Endothelial cell of umbilical vein (primary cell): ENCODE measurements around the gene CEP164.

Experiments used
- CTCF ChIP-seq, 2 donors: IDR thresholded peaks; 1 replicate in 1 of 2; 2 replicates in 1 of 2; pipeline ENCODE4 v1.5.1; 2011; ENCODE audit warnings: low read length in 2 of 2, mild to moderate bottlenecking in 2 of 2, moderate library complexity in 2 of 2, control low read depth in 1 of 2, inconsistent platforms in 1 of 2, low read depth in 1 of 2; ENCODE audit not compliant: insufficient read depth in 1 of 2; ENCODE audit errors: extremely low read depth in 1 of 2
- EZH2 ChIP-seq: IDR thresholded peaks from 2 replicates; pipeline ENCODE4 v1.6.1; 2012; ENCODE audit warnings: borderline replicate concordance, low read depth, mild to moderate bottlenecking, moderate library complexity, low read length, inconsistent platforms; ENCODE audit not compliant: severe bottlenecking

GRCh38 chr11:117437041-117437790 lies 109.6 kb downstream of the CEP164 start:
- TF ChIP-seq EZH2 (no peak), CTCF (IDR thresholded peaks at IDR 0.05; ENCODE audit: extremely low read depth in 1 of 2, insufficient read depth in 1 of 2, low read depth in 1 of 2, low read length in 2 of 2) (no peak)
